Tibial artery (tissue), 4 donors: ENCODE measurements around the gene PKD2.
A peak's percentile ranks its signal among the peaks of the same experiment; 100 is the strongest.

ENCODE experiments used
- DNase-seq, 2 donors: peaks; one replicate each; pipeline ENCODE4 v3.0.0-alpha.2; 2019
- H3K27ac ChIP-seq, 2 donors: fragments of 200-600 bp; sonication (generic) in 1 of 2; 1 replicate in 1 of 2; 2 replicates in 1 of 2; pipeline ENCODE4 v1.5.1; 2018 to 2019; ENCODE audit warnings: mild to moderate bottlenecking in 1 of 2
- H3K27me3 ChIP-seq, 2 donors: fragments of 200-600 bp; sonication (generic) in 1 of 2; one replicate each; pipeline versions ENCODE4 v1.5.1 to v1.6.0; 2016 to 2019
- H3K36me3 ChIP-seq, 3 donors: fragments of 200-600 bp; sonication (generic) in 2 of 3; one replicate each; pipeline ENCODE4 v1.5.1; 2016 to 2019; ENCODE audit warnings: mild to moderate bottlenecking in 2 of 3
- H3K4me1 ChIP-seq, 4 donors: fragments of 200-600 bp; sonication (generic) in 2 of 4; 1 replicate in 3 of 4; 2 replicates in 1 of 4; pipeline ENCODE4 v1.5.1; 2016 to 2019
- H3K4me3 ChIP-seq, 2 donors: fragments of 200-600 bp; sonication (generic) in 1 of 2; 1 replicate in 1 of 2; 2 replicates in 1 of 2; pipeline ENCODE4 v1.5.1; 2018 to 2019; ENCODE audit warnings: mild to moderate bottlenecking in 2 of 2
- H3K9me3 ChIP-seq, 3 donors: fragments of 200-600 bp; sonication (generic) in 1 of 3; one replicate each; pipeline ENCODE4 v1.5.1; 2016 to 2019
- intact Hi-C: fragments of 100-400 bp; cut with DNase I; formaldehyde crosslinking; loops from one replicate; pipeline ENCODE4 v1.15.0; 2023; ENCODE audit warnings: low total_unique reads
- TF ChIP-seq, protein P1 (sequence below), 2 experiments: fragments of 200-600 bp in 1 of 2; fragments of 450-650 bp in 1 of 2; IDR thresholded peaks; one replicate each; pipeline ENCODE4 v1.5.1; 2017 to 2019; ENCODE audit warnings: antibody characterized with exemption in 2 of 2, mild to moderate bottlenecking in 1 of 2, moderate library complexity in 1 of 2

PKD2 gene

GRCh38 chr4:88008743-88009171, 1.3 kb downstream of the PKD2 start:
- H3K36me3 ChIP-seq, result no peaks in the 10 kb centered on the region
- TF ChIP-seq, protein P1, sequence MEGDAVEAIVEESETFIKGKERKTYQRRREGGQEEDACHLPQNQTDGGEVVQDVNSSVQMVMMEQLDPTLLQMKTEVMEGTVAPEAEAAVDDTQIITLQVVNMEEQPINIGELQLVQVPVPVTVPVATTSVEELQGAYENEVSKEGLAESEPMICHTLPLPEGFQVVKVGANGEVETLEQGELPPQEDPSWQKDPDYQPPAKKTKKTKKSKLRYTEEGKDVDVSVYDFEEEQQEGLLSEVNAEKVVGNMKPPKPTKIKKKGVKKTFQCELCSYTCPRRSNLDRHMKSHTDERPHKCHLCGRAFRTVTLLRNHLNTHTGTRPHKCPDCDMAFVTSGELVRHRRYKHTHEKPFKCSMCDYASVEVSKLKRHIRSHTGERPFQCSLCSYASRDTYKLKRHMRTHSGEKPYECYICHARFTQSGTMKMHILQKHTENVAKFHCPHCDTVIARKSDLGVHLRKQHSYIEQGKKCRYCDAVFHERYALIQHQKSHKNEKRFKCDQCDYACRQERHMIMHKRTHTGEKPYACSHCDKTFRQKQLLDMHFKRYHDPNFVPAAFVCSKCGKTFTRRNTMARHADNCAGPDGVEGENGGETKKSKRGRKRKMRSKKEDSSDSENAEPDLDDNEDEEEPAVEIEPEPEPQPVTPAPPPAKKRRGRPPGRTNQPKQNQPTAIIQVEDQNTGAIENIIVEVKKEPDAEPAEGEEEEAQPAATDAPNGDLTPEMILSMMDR (IDR thresholded peaks at IDR 0.05), result no peak
- H3K4me1 ChIP-seq, result peaks cover 0 to 76% (median 52%) of the 10 kb centered on the region in 4 donors
- H3K27me3 ChIP-seq, result no peaks in the 10 kb centered on the region
- DNase-seq, result no peak
- intact Hi-C loops, result no loop called here
- H3K4me3 ChIP-seq, result peak overlapping the region; percentile 95 to 100
- H3K27ac ChIP-seq, result peak overlapping the region; percentile 96 to 99
- H3K9me3 ChIP-seq, result no peaks in the 10 kb centered on the region

DNA sequence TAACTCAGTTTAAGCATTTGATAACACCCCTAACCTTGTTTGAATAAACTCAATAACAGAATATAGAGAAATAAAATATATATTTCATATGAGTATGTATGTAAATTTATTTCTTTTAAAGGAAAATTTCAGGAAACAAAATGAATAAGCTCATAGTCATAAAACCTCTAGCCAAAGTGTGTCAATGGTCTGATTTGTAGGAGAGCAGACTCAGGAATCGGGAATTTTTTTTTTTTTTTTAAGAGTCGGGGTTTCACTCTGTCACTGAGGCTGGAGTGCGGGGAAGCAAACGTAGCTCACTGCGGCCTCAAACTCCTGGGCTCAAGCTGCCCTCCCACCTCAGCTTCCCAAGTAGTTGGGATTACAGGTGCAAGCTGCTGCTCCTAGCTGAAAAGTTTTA, 2.4 kb downstream of the PKD2 start:
- peaks cover 0 to 77% (median 57%) of the 10 kb centered on the region in 4 donors for H3K4me1 ChIP-seq
- H3K4me3 ChIP-seq, result peak overlapping the region; percentile 95 to 100
- peak overlapping the region; percentile 96 to 99 for H3K27ac ChIP-seq
- intact Hi-C loops, result no loop called here
- no peak for DNase-seq
- H3K9me3 ChIP-seq, result no peaks in the 10 kb centered on the region
- no peaks in the 10 kb centered on the region for H3K27me3 ChIP-seq
- no peaks in the 10 kb centered on the region for H3K36me3 ChIP-seq
- TF ChIP-seq, protein P1 (IDR thresholded peaks at IDR 0.05), result no peak

- Histone ChIP-seq H3K27ac (peak overlapping the region; percentile 96 to 99), H3K4me3 (peak overlapping the region; percentile 95 to 100), H3K36me3 (no peaks in the 10 kb centered on the region), H3K27me3 (no peaks in the 10 kb centered on the region), H3K9me3 (no peaks in the 10 kb centered on the region), H3K4me1 (peaks cover 0 to 77% (median 58%) of the 10 kb centered on the region in 4 donors)
- intact Hi-C loops, result no loop called here
- DNase-seq, result no peak
- TF ChIP-seq, protein P1 (IDR thresholded peaks at IDR 0.05), result no peak
Observed at GRCh38 chr4:88010966-88011365, 3.5 kb downstream of the PKD2 start.

- TF ChIP-seq, protein P1 (IDR thresholded peaks at IDR 0.05), result no peak
- H3K27ac ChIP-seq, result peak overlapping the region; percentile 96 to 99
- H3K4me1 ChIP-seq, result peaks cover 0 to 83% (median 62%) of the 10 kb centered on the region in 4 donors
- H3K9me3 ChIP-seq, result no peaks in the 10 kb centered on the region
- no peaks in the 10 kb centered on the region for H3K27me3 ChIP-seq
- no peaks in the 10 kb centered on the region for H3K36me3 ChIP-seq
- no peak for DNase-seq
- intact Hi-C loops, result no loop called here
- no peak overlapping the region for H3K4me3 ChIP-seq
Observed at GRCh38 chr4:88012647-88013046, 5.2 kb downstream of the PKD2 start.

DNA sequence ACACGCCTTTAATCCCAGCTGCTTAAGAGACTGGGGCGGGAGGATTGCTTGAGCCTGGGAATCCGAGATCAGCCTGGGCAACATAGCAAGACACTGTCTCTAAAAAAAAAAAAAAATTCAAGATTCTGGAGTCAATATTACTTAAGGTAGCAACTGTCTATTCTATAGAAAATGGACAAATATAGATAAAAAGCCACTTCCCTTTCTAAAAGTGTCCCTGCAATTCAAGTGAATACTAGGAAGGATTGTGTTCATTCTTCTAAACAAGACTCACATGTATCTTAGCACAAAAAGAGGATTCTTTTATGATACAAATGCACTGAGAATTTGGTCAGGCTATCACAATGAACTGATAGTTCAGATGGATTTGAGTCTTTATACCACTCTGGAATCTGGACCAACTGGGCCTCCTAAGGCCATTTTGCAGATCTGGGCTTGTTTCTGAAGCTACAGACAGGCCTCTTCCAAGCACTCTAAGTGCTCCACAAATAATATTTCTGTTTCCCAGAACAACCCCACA, 7.0 kb downstream of the PKD2 start:
- Histone ChIP-seq H3K27me3 (no peaks in the 10 kb centered on the region), H3K36me3 (no peaks in the 10 kb centered on the region), H3K4me3 (no peak overlapping the region), H3K27ac (peak overlapping the region; percentile 96 to 99), H3K9me3 (no peaks in the 10 kb centered on the region), H3K4me1 (peaks cover 0 to 97% (median 68%) of the 10 kb centered on the region in 4 donors)
- DNase-seq, result no peak
- TF ChIP-seq, protein P1 (IDR thresholded peaks at IDR 0.05), result no peak
- intact Hi-C loops, result no loop called here
